ENCODE measurements around the gene STK32C.

STK32C gene

DNA sequence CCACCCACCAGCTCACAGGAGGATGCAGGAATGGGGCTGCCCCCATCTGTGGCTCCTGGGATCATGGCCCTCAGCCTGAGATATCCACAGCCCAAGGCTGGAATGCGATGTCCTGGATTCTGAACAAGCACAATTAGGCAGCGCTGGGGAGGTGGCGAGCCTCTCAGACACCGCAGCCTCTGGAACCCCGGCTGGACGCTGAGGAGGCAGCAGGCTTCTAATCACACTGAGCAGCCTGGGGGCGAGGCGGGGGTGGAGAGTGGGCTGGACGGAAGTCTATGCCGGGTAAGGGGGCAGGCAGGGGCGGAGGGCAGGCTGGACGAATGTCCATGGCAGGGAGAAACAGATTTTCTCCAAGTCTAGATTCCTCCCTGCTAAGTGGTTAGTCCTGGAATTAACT, 64.6 kb downstream of the STK32C start:
- no peak for DNase-seq

DNA sequence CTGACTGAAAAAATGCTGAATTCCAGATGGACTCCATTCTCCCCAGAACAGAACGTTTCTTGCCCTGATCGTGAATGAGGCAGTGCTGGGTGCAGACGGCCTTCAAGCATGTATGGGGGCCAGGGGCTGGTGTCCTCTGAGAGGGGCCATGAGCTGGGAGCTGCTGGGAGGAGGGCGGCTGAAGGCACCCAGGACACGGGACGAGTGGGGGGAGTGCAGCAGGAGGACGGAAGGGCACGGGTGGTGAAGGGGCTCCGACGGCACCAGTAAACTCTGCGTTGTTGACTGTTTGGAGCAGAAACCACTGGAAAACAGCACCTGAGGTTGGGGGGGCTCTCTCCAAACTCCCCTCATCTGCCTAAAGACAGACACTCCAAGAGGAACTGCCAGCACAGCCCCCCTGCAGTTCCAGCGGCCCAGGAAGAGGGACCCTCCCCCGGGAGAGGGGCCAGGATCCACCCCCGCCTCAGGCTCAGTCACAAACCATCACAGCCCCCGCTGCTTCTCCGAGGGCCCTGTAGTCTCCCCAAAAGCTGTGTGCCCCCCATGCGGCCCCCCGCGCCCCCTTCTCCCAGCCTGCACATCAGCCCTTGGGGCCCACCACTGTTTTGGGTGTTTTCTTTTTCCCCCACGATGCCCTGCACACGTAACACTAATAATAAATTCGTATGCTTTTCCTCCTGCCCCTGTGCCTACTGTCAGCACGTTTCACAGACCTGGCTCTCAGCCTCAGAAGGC, 65.5 kb downstream of the STK32C start:
- DNase-seq: no peak

DNA sequence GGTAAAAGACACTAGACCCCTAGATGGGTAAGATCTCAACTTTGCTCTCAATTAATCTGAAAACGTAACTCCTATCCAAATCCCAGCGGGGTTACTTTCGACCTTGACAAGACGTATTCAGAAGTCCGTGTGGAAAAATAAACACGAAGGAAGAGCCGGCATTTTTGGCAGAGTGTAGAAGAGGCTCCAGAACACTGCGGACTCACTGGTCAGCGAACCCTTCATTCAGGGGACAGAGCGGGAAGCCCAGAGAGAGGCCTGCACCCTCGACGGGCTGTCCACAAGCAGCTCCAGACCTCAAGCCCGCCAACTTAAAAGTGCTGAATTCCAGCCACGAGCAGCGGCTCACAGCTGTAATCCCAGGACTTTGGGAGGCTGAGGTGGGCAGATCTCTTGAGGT, 66.3 kb downstream of the STK32C start:
- DNase-seq: no peak

DNA sequence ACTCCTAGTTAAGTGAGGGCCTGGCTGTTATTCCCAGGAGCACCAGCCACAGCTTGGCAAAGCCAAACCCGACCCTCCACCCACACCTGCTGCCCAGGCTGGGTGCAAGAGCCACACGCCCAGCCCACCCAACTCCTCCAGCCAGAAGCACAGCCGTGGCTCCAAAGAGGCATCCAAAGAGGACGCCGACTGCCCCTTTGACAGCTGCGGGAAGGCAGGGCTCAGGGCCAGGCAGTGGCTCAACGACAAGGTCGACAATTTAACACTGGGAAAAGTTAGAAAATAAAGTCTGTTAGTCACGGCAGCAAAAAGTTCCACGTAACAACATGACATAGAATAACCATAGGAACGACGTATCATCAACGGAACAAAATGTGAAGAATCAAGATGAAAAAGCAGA, 66.7 kb downstream of the STK32C start:
- DNase-seq: no peak

DNA sequence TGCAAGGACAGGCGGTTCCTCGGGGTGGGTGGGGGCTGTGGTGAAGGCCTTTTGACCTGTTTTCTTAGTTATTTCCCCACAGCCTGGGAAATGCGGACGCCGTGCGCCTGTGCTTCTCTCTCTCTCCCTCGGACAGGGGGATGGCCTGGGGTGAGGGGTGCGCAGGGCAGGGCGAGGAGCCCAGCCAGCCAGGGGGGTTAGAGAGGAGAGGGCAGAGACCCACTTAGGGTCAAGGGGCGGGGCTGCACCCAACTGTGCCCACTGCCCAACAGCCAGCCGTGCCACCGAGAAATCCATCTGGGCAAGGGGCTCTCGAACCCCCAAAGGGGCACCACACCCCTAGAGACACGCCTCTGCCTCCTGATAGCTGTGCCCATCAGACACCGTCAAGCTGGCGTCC, 67.2 kb downstream of the STK32C start:
- DNase-seq: no peak

DNA sequence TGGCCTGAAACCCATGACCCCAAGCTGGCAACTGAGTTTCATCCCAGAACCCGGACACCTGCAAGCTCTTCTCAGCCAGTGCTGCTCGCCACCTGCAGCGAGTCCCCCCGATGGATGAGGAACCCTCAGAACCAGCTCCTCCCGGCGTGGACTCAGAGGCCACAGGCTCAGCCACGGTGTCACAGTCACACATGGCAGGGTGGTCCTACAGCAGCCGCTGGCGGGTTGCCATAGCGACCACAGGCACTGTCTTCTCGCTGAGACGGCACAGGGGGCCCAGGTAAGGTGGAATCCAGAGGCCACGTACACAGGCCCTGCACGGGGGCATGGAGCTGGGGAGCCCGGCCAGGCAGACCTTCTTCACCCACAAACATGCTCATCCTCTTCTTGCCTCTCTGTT, 67.6 kb downstream of the STK32C start:
- DNase-seq: no peak

- DNase-seq: no peak
Observed at GRCh38 chr10:132239126-132240031, 68.4 kb downstream of the STK32C start.

GRCh38 chr10:132238371-132239125, 69.2 kb downstream of the STK32C start:
- DNase-seq: no peak

- DNase-seq: peak; percentile 38
Observed at GRCh38 chr10:132237871-132238270, 69.9 kb downstream of the STK32C start.

GRCh38 chr10:132237396-132237795, 70.4 kb downstream of the STK32C start:
- DNase-seq: no peak

GRCh38 chr10:132236881-132237280, 70.9 kb downstream of the STK32C start:
- no peak for DNase-seq

DNA sequence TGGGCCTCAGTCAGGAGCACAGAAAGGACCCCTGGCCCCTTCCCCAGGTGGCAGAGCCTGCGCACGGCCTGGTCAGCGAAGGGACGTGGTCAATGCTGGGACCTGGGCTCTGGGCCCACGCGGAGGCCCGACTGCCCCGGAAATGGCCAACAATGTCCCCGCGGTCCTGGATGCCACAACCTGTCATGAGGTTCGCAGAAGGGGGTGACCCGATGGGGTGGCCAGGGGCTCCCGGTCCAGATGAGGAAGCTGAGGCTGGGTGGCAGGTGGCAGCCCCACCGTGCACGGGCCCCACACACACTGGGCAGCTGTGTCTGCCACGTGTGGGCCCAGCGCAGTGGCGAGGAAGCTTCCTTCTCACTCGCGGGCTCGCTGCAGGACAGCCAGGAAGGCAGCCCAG, 71.6 kb downstream of the STK32C start:
- DNase-seq: no peak

- DNase-seq: no peak
Observed at GRCh38 chr10:132234860-132235259, 72.9 kb downstream of the STK32C start.

DNA sequence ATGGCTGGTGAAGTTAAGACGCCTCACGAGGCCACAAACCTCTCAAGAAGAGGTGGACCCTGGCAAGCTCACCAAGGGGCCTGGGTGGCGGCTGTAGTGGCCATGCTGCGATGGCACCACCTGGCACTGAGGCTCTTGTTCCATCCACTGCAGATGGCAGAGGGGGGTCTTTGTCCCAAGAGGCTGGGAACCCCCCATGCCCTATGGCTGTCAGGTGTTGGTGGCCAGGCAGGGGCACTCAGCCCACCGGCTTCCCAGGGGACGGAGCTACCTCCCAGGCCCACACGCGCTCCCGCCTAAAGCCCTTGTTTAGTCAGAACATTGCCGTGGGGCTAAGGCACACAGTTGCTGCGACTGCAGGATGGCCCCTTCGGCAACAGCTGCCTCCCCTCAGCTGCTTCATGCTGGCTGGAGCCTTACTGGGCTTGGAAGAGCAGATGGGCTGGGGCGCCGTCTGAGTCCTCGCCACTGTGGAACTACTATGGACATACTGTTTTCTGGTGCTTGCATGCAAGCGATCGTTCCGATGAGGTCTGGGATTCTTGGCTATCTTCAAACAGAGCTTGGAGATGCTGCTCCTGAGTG, 74.2 kb downstream of the STK32C start:
- no peak for DNase-seq

DNA sequence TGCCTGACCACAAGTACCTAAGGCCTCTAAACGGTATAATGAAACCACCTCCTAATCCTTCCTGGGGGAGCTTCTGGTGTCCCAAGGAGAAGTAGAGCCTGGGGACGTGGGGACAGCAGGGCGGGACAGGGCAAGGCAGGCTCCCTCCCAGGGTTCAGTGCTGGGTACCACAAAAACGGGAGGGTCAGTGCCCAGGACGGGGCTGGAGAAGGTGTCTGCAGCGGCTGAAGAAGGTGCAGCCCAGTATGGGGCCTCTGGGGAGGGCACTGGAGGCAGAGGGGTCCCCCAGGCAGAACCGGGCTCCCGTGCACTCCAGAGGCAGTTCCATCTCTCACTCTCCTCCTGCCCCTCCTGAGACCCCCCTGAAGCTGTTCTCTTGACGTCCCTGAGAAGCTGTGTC, 74.8 kb downstream of the STK32C start:
- DNase-seq: no peak

DNA sequence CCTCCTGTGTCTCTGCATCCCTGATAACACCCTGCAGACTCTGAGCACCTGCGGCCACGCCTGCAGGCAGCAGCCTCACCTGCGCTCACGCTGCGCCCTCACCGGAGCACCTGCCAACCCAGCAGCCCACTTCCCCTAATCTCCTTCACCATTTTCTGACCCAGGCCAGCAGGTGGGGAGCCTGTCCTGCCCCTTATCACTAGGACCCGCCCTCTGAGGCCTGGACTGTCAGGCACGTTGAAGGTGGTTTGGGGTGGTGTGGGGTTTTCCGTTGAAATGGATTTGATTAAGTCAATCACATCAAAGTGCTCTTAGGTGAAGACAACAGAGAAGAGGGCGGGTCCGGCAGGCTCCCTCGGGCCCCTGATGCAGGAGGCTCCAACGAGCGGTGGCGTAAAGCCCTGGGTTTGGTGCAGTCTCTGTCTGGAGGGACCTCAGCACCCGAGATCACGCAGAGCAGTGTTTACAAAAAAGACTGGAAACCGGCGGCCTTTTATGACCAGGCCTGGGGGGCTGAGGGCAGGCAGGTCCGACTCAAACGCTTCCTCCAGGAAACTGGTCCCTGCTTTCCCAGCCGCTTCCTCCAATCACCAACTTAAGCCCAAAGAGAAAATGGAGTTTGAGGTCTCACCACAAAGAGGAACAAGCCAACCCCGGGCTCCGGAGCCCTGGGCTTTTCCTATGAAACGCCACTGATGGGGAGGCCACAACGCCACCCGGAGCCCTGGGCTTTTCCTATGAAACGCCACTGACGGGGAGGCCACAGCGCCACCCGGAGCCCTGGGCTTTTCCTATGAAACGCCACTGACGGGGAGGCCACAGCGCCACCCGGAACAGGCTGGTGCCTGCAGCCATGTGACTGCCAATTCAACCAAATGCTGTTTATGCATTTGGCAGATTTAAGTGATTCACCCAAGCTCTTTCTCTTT, 75.5 kb downstream of the STK32C start:
- peak; percentile 99 for DNase-seq

GRCh38 chr10:132231656-132232022, 76.1 kb downstream of the STK32C start:
- DNase-seq: no peak

DNA sequence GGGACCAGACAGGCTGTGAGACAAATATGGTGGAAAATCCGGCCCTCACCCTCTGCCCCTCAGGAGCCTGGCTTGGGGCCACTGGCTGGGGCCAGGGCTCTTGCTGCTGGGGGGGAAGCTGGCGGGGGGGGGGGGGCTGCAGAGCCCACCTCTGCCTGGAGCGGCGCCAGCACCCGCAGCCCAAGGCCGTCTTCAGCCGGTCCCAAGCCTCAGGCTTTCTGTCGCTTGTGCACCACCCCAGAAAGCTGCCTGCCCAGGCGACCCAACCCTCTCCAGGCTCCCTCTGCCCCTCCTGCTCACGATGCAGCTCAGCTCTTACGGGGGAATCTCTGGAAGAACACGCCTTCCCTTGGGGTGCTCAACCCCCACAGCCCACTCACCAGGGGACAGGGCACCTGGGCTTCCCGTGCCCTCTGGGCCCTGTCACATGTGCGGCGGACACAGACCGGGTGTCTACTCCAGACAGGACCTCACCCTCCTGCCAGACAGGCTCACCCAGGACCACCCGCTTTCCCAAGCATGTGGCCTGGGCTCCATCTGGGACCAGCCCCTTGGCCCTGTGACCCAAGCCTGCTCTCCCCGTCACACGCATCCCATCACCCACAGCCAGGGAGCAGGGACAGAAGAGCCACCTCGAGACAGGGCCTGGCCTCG, 77.1 kb downstream of the STK32C start:
- no peak for DNase-seq

- DNase-seq: no peak
Observed at GRCh38 chr10:132229834-132230556, 77.8 kb downstream of the STK32C start.

- DNase-seq: no peak
Observed at GRCh38 chr10:132229096-132229495, 78.7 kb downstream of the STK32C start.

DNA sequence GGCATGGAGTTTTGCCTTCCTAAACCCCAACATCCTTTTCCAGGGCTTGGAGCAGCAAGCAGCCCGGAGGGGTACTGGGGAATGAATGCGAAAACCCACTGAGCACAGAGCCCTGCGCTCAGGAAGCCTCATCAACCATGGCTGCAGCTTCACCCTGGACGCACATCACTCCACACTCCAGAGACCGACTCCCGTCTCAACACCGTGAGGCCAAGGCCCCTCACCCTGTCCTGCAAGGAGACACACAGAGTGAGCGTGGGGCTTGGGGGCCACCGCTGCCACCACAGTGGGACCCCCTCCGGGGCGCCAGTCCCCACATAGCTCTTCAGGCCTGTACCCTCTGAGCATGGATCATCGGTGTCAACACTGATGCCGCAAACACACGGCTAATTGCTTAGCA, 79.1 kb downstream of the STK32C start:
- no peak for DNase-seq

All from MV-4-11 (cell line).